Fibroblast of skin of scalp (primary cell): ENCODE results near the gene CREB1. TPM values are rescaled to one million over a fixed set of nuclear protein-coding genes. Genes with fewer than 3 reads are reported as not detected.
A peak's percentile ranks its signal among the peaks of the same experiment; 100 is the strongest.
"Not testable (repeated sequence)": the region's sequence is repeated elsewhere in the genome, so short reads cannot be mapped to it uniquely, and the experiment has no call there.

Experiments
- DNase-seq: peaks from one replicate; pipeline ENCODE4 v3.0.0-alpha.2; 2013
- polyA plus RNA-seq, 2 experiments: library from polyadenylated mRNA; unstranded; fragments of 120-200 nt; gene quantifications; one replicate each; pipeline ENCODE4 v1.2.1, GENCODE V29; 2013; ENCODE audit not compliant: insufficient read length in 2 of 2

CREB1 gene
- 37.8 TPM for polyA plus RNA-seq (2013, experiment 1 of 2; ENCODE audit: insufficient read length)
- polyA plus RNA-seq (2013, experiment 2 of 2; ENCODE audit: insufficient read length): 46.0 TPM

DNA sequence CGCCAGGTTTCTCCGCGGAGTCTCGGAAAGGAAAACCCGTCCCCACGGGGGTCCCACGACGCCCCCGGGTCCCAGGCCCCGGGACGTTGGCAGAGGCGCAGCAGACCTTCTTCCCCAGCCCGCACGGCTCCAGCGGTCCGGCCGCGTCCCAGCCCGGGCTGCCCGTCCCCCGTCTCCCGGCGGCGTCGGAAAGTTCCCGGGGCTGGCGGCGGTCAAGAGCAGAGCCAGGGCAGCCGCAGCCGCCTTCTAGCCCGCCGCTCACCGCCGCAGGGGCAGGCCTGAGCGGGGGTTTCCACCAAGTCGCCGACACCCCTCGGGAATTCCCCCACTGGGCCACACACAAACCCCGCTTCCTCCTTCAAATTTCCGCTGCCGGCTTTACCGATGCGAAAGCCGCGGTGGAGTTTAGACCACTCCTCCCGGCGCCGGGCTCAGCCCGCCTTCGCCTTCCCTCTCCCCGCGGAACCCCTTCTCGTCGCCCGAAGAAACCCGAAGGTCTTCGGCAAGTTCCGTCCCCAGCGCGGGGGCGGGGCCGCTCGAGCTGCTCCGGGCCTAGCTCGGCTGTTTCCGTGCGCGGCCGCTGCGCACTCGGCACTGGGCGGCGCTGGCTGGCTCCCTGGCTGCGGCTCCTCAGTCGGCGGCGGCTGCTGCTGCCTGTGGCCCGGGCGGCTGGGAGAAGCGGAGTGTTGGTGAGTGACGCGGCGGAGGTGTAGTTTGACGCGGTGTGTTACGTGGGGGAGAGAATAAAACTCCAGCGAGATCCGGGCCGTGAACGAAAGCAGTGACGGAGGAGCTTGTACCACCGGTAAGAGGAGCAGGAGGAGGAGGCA is at the start of gene CREB1:
Gene CREB1 (plus strand): TSS at position 633 of the 830 bp plus-strand sequence. CDS start 25,674 bp downstream, outside the sequence.
- DNase-seq: peak; percentile 99

DNA sequence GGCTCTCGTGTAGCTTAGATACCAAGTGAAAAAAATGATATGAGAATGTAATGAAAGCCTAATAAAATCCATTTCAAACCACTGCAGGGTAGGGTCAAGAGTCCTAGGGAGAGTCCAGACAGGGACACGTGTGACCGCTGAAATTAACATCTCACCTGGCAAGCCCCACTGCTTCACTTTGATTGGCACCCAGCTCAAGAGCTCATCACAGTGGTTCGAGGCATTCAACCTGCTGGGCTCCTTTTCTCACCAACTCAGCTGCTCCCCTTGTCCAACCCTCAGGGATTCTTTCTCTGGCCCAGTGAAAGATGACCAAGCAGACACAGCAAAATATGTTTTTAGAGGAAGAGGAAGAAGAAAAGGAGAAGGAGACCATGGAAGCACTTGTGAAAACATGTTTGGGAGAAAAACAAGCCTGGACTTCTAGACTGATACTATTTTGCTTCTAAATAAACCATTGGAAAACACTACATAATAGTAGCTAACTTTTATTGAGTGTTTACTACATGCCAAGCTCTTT is 49.2 kb upstream of the CREB1 start:
- no peak for DNase-seq

DNA sequence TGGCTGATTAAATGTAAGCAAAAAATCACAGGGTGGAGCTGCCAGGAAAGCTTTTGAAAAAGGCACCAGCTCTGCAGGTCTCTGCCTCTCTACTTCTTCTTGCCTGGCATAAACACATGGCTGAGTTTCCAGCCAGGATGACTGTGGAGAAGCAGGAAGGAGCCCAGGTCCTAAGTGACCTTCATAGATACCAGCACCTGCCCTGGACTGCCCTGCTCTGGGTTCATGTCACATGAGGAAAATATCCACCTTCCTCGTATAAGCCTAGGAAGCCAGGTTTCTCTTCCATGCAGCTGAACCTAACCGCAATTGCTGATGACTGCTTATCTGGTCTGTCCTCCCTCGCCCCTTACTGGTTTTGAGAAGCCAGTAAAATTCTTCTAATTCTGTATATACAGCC is 47.8 kb upstream of the CREB1 start:
- DNase-seq: no peak

GRCh38 chr2:207482630-207483029 is 47.1 kb upstream of the CREB1 start:
- DNase-seq: peak; percentile 49

GRCh38 chr2:207483066-207483465 is 46.7 kb upstream of the CREB1 start:
- DNase-seq: no peak

GRCh38 chr2:207483477-207483876 is 46.3 kb upstream of the CREB1 start:
- peak; percentile 69 for DNase-seq

DNA sequence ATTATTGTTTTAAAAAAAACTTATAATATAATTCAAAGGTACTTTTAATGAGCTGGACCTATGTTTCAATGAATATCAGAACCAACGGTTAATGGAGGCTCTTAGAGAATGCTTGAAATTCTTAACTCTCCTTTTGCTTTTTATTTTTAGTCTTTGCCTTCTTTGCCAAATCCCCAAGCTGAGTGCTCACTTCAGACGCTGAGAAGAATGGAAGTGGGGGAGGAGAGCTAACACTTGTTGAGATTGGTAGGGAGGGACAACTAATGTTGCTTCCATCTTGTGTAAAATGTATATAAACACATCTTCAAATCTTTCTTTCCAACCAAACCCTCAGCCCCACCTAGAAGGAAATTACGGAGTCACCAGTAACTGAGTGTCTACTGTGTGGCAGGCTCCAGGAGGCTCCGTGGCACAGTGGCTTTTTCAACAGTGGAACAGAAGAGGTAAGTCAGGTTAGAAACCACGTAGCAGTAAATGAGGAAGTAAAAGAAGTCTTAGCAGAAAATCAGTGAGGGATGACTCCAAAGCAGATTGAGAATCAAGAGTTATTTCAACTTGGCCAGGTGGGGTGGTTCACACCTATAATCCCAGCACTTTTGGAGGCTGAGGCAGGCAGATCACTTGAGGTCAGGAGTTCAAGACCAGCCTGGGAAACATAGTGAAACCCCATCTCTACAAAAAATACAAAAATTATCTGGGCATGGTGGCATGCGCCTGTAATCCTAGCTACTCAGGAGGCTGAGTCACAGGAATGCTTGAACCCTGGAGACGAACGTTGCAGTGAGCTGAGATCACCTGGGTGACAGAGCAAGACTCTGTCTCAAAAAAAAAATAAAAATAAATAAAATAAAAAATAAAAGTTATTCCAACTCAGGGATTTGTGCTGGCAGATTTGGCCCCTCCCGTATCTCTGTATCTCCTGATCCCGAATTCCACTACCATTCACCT is 45.0 kb upstream of the CREB1 start:
- DNase-seq: no peak

GRCh38 chr2:207487650-207488311 is 42.0 kb upstream of the CREB1 start:
- peak; percentile 95 for DNase-seq

DNA sequence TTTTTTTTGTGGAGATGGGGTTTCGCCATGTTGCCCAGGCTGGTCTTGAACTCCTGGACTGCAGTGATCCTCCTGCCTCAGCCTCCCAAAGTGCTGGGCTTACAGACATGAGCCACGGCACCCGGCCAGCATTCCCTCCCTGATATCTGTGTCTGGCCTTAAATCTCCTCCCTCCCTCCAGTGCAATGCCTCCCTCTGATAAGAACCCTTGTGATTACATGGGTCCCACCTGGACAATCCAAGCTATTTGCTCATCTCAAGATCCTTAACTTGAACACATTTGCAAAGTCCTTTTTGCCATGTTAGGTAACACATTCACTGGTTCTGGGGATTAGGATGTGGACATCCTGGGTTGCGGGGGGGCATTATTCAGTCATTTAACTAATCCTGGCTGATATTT is 40.5 kb upstream of the CREB1 start:
- no peak for DNase-seq

- no peak for DNase-seq
Measured at GRCh38 chr2:207490441-207490840, 39.3 kb upstream of the CREB1 start.

GRCh38 chr2:207491086-207491485 is 38.7 kb upstream of the CREB1 start:
- DNase-seq: peak; percentile 55

GRCh38 chr2:207491956-207492355 is 37.8 kb upstream of the CREB1 start:
- DNase-seq: no peak

GRCh38 chr2:207492461-207492860 is 37.3 kb upstream of the CREB1 start:
- DNase-seq: no peak

- DNase-seq: no peak
Measured at GRCh38 chr2:207494137-207494536, 35.6 kb upstream of the CREB1 start.

DNA sequence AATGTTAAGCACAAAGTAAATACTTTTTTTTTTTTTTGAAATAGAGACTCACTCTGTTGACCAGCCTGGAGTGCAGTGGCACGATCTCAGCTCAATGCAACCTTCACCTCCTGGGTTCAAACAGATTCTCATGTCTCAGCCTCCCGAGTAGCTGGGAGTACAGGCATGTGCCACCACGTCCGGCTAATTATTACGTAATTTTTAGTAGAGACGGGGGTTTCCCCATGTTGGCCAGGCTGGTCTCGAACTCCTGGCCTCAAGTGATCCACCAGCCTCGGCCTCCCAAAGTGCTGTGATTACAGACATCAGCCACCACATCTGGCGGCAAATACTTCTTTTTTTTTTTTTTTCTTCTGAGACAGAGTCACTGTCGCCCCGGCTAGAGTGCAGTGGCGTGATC is 32.8 kb upstream of the CREB1 start:
- not testable (repeated sequence) for DNase-seq

GRCh38 chr2:207497596-207497995 is 32.2 kb upstream of the CREB1 start:
- DNase-seq: no peak

DNA sequence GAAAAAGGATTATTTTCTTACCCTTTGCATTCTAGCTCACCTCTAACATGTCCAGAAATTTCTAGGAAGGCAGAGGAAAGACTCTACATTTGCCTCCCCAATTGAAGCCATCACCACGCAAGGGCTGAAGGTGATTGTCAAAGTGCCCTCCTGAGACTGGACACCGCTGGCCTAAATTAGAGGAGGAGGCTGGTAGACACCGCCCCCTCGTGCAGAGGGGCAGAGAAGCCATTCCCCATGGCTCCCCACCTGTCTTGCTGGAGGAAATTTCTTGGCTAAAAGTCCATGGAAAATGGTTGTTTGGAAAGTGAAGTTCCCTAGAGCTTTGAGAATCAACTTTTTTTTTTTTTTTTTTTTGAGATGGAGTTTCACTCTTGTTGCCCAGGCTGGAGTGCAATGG is 31.3 kb upstream of the CREB1 start:
- DNase-seq: no peak

DNA sequence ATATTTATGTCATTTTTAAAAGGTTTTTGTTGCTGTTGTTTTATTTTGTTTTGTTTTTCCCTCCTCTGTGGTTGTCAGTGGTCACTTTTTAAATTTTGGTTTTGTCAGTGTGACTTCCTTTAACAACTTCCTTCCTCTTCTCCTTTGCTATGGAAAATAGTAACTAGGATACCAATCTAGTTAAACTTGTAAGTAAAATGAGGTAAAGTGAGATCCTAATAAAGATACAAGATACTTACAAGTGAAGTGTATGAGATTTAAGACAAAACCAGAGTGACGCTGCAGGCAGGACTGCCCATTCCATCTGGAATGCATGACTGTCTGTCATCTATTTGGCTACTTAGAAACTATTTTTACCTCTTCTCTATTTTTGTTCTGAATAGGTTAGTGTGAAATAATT is 30.6 kb upstream of the CREB1 start:
- no peak for DNase-seq

DNA sequence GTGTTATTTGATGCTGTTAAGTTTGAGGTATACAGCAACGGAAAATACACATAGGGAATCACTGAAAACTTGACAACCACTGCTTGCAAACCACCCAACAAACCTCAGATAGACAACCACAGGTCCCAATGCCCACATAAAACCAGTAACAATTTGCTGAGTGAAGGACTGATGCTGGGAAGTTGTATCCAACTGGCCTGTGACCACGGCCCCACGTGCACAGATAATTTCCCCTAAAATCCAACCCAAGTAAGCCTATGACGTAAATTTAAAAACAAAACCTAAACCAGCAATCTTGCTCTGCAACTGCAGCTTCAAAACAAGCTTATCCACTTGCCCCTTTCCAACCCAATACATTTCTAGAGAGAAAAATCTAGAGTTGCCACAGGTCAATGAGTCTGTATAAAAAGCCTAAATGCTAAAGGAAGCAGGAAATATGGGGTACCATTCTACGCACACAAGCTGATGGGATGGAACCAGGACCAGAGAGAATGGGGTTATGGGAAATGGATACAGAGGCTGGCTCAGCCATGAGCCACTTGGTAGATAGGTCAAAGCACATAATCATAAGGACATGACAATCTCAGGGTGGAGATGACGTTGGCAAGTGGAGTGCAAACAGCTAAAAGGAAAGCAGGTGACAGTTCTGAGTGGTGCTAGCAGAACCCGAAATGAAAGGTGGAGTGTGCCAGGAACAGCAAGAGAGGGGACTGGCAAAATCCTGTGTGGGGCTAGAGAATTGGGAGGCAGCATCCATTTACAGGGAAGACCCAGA is 27.8 kb upstream of the CREB1 start:
- no peak for DNase-seq

DNA sequence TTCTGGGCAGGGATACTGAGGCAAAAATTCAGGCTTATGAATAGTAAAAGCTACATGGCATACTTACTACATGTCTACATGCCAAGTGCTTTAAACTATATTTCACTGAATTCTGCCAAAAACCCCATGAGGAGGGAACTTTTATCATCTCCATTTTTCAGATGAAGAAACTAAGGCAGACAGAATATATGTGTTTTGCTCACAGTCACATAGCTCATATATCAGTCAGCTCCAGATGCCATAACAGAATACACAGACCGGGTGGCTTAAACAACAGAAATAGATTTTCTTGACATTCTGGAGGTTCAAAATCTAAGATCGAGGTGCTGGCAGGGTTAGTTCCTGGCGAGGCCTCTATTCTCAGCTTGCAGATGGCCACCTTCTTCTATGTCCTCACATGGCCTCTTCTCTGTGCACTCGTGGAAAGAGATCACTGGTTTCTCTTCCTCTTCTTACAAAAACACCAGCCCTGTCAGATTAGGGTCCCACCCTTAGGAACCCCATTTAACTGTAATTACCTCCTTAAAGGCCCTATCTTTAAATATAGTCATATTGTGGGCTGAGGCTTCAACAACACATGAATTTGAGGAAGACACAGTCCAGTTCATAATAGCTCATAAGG is 27.1 kb upstream of the CREB1 start:
- no peak for DNase-seq

- DNase-seq: peak; percentile 87
Measured at GRCh38 chr2:207503234-207503633, 26.5 kb upstream of the CREB1 start.
